ENCODE results near the gene MYO1D.

DNA sequence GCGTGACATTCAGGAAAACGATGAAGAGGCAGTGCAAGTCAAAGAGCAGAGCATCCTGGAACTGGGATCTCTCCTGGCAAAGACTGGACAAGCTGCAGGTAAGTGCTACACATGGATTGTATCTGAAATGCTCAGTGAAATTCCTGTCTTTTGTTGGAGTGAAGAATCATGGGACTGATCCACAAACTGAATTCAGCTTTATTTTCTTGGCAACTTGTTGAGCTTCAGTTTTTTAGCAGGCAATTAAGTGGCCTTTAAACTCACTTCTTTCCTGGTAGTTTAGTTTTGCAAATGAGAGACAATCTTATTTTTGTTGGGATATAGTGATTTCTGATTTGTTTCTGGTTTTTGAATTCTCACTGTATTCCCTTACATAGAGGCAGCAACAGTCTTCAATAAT lies 430.0 kb downstream of the MYO1D start:
- TF ChIP-seq POLR2A (IDR thresholded peaks at IDR 0.05) (no peak), CTCF (IDR thresholded peaks at IDR 0.05) (no peak)

All from adrenal gland (tissue), 5 donors.